Osteoblast (primary cell): Measurements from ENCODE around the gene SLC13A2. TPM values are rescaled to one million over a fixed set of nuclear protein-coding genes. Genes with fewer than 3 reads are reported as not detected.

Experiments
- DNase-seq: peaks from one replicate; pipeline ENCODE4 v3.0.0; 2011; ENCODE audit warnings: low spot score, mixed read lengths; ENCODE audit not compliant: insufficient read length; ENCODE audit errors: missing footprints
- H2AFZ ChIP-seq: 2 replicates; pipeline ENCODE4 v1.6.0; 2011; ENCODE audit warnings: mild to moderate bottlenecking, low read length
- H3K27ac ChIP-seq: 2 replicates; pipeline ENCODE4 v1.5.1; 2011; ENCODE audit warnings: mild to moderate bottlenecking, low read depth, low read length, moderate library complexity
- H3K27me3 ChIP-seq: 2 replicates; pipeline ENCODE4 v1.6.0; 2012; ENCODE audit warnings: mild to moderate bottlenecking, control low read depth, inconsistent platforms, low read length, moderate library complexity; ENCODE audit not compliant: insufficient read depth
- H3K36me3 ChIP-seq: 2 replicates; pipeline ENCODE4 v1.5.1; 2011; ENCODE audit warnings: mild to moderate bottlenecking, low read length, control low read depth, moderate library complexity; ENCODE audit not compliant: insufficient read depth
- H3K4me1 ChIP-seq: 2 replicates; pipeline ENCODE4 v1.5.1; 2011; ENCODE audit warnings: mild to moderate bottlenecking, low read length, control low read depth, moderate library complexity; ENCODE audit not compliant: insufficient read depth
- H3K4me2 ChIP-seq: 2 replicates; pipeline ENCODE4 v1.6.0; 2011; ENCODE audit warnings: mild to moderate bottlenecking, low read length; ENCODE audit not compliant: insufficient read depth
- H3K4me3 ChIP-seq: fragments of 200-600 bp; sonication (generic); 3 replicates; pipeline ENCODE4 v1.5.1; 2012; ENCODE audit warnings: mild to moderate bottlenecking, low read length, inconsistent platforms; ENCODE audit not compliant: insufficient read depth
- H3K79me2 ChIP-seq: 2 replicates; pipeline ENCODE4 v1.6.0; 2012; ENCODE audit warnings: mild to moderate bottlenecking, low read length, control low read depth, inconsistent platforms; ENCODE audit not compliant: insufficient read depth
- H3K9me3 ChIP-seq: 2 replicates; pipeline ENCODE4 v1.5.1; 2011; ENCODE audit warnings: low read depth, low read length, control low read depth
- H4K20me1 ChIP-seq: 2 replicates; pipeline ENCODE4 v1.6.0; 2012; ENCODE audit warnings: mild to moderate bottlenecking, low read length, control low read depth; ENCODE audit not compliant: insufficient read depth
- CTCF ChIP-seq: IDR thresholded peaks from 2 replicates; pipeline ENCODE4 v1.5.1; 2011; ENCODE audit warnings: mild to moderate bottlenecking, low read depth, low read length, moderate library complexity; ENCODE audit errors: extremely low read depth
- total RNA-seq: library from RNA; depleted of rRNA; stranded (reverse); fragments of >200 nt; gene quantifications from 2 replicates; pipeline ENCODE4 v1.2.3, GENCODE V29; 2012

Gene SLC13A2
- total RNA-seq, 1 donor, result not detected

- no peaks in the 10 kb centered on the region for H3K36me3 ChIP-seq
- TF ChIP-seq CTCF, result no peak
- H3K27me3 ChIP-seq, result no peaks in the 10 kb centered on the region
- DNase-seq, result no peak
- no peaks in the 10 kb centered on the region for H3K9me3 ChIP-seq
- no peak overlapping the region for H3K27ac ChIP-seq
- no peaks in the 10 kb centered on the region for H4K20me1 ChIP-seq
- no peak overlapping the region for H3K4me2 ChIP-seq
- H2AFZ ChIP-seq, result no peak overlapping the region
- H3K4me1 ChIP-seq, result no peaks in the 10 kb centered on the region
- H3K79me2 ChIP-seq, result no peaks in the 10 kb centered on the region
- no peak overlapping the region for H3K4me3 ChIP-seq
These were observed 66.8 kb downstream of the SLC13A2 start for GRCh38 chr17:28540231-28540630.

GRCh38 chr17:28541439-28541838 is 68.0 kb downstream of the SLC13A2 start:
- no peak overlapping the region for H3K27ac ChIP-seq
- no peaks in the 10 kb centered on the region for H3K79me2 ChIP-seq
- H3K4me2 ChIP-seq, result no peak overlapping the region
- H3K36me3 ChIP-seq, result no peaks in the 10 kb centered on the region
- no peak for TF ChIP-seq CTCF
- DNase-seq, result no peak
- H2AFZ ChIP-seq, result no peak overlapping the region
- H4K20me1 ChIP-seq, result no peaks in the 10 kb centered on the region
- no peak overlapping the region for H3K4me3 ChIP-seq
- no peaks in the 10 kb centered on the region for H3K4me1 ChIP-seq
- no peaks in the 10 kb centered on the region for H3K27me3 ChIP-seq
- no peaks in the 10 kb centered on the region for H3K9me3 ChIP-seq

GRCh38 chr17:28544402-28545140 is 71.1 kb downstream of the SLC13A2 start:
- H3K36me3 ChIP-seq, result peaks cover 11% of the 10 kb centered on the region
- no peak for TF ChIP-seq CTCF
- DNase-seq, result no peak
- H3K9me3 ChIP-seq, result no peaks in the 10 kb centered on the region
- H2AFZ ChIP-seq, result no peak overlapping the region
- H3K79me2 ChIP-seq, result peaks cover 5% of the 10 kb centered on the region
- H3K4me2 ChIP-seq, result no peak overlapping the region
- H4K20me1 ChIP-seq, result peaks cover 18% of the 10 kb centered on the region
- no peak overlapping the region for H3K4me3 ChIP-seq
- H3K27ac ChIP-seq, result no peak overlapping the region
- no peaks in the 10 kb centered on the region for H3K4me1 ChIP-seq
- H3K27me3 ChIP-seq, result no peaks in the 10 kb centered on the region

GRCh38 chr17:28545141-28545503 is 71.7 kb downstream of the SLC13A2 start:
- H3K36me3 ChIP-seq, result peaks cover 11% of the 10 kb centered on the region
- peaks cover 6% of the 10 kb centered on the region for H3K79me2 ChIP-seq
- H3K4me2 ChIP-seq, result no peak overlapping the region
- peaks cover 21% of the 10 kb centered on the region for H4K20me1 ChIP-seq
- H3K4me3 ChIP-seq, result no peak overlapping the region
- no peaks in the 10 kb centered on the region for H3K4me1 ChIP-seq
- no peak for TF ChIP-seq CTCF
- H3K27ac ChIP-seq, result no peak overlapping the region
- H3K27me3 ChIP-seq, result no peaks in the 10 kb centered on the region
- H2AFZ ChIP-seq, result no peak overlapping the region
- no peaks in the 10 kb centered on the region for H3K9me3 ChIP-seq
- DNase-seq, result no peak
